Measurements from ENCODE around the gene DHRSX.

- TF ChIP-seq, protein P1, sequence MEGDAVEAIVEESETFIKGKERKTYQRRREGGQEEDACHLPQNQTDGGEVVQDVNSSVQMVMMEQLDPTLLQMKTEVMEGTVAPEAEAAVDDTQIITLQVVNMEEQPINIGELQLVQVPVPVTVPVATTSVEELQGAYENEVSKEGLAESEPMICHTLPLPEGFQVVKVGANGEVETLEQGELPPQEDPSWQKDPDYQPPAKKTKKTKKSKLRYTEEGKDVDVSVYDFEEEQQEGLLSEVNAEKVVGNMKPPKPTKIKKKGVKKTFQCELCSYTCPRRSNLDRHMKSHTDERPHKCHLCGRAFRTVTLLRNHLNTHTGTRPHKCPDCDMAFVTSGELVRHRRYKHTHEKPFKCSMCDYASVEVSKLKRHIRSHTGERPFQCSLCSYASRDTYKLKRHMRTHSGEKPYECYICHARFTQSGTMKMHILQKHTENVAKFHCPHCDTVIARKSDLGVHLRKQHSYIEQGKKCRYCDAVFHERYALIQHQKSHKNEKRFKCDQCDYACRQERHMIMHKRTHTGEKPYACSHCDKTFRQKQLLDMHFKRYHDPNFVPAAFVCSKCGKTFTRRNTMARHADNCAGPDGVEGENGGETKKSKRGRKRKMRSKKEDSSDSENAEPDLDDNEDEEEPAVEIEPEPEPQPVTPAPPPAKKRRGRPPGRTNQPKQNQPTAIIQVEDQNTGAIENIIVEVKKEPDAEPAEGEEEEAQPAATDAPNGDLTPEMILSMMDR (IDR thresholded peaks at IDR 0.05): no peak
- TF ChIP-seq POLR2AphosphoS5 (IDR thresholded peaks at IDR 0.05) (no peak), POLR2A (IDR thresholded peaks at IDR 0.05) (no peak), EP300 (IDR thresholded peaks at IDR 0.05) (no peak)
Measured at GRCh38 chrX:2412131-2412530, 88.6 kb downstream of the DHRSX start.

Data from upper lobe of left lung (tissue), 4 donors.